HG03139 (cell line): ENCODE data around the gene SHLD1.

Experiments
- ATAC-seq: cut with Tn5 transposase; IDR thresholded peaks from one replicate; pipeline ENCODE4 v1.9.1; 2021; ENCODE audit not compliant: unreplicated experiment

Gene SHLD1

DNA sequence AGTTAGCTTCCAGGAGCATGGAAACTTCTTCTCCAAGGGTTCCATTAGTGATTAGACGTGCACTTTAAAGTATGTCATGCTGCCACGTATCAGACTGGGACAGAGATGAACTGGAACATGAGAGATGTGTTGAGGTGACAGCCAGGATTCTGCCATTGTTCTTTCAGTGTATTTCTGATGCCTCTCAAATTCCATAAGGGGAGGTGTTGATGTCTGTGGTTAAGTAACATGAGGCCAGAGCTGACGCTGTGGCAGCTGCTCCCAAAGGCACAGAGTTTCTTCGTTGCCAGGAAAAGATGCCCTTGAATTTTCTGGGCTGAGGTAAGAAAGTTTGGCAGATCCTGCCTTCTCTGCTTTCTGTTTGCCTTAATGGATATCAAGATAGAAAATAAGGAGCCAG is 136.6 kb downstream of the SHLD1 start:
- ATAC-seq, result no peak

DNA sequence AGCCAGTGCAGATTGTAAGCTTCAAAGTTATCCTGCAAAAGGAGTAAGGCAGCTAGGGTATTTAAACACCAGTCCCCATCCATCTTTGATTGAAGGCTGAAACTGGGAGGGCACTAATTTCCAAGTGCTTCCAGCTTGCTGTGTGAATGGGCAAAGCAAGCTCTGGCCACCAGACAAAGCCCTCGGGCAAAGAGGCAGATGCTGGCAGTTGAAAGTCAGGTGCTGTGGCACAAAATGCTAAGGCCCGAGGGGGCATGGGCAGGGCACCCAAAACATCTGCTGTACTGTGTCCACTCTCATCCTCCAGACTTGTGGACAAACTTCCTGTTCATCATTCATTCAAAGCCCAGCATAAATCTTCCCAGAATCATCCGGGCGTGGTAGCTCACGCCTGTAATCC is 137.2 kb downstream of the SHLD1 start:
- no peak for ATAC-seq

DNA sequence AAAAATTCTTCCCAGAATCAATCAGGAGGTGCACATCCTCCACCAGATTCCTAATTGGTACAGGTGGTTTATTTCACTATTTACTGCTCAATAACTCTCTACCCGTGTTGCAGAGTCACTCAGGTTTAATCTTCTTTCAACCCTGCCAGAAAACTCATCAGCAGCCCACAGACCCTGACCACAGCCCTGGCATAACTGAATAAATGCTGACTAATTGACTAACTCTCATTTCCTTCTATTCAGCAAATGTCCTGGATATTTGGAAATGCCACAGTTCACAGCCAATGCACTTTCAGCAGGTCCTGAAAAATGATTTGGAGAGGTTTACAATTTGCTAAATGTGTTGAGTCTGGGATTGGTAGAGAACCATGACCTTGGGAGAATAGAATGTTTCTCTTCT is 137.8 kb downstream of the SHLD1 start:
- ATAC-seq, result no peak

DNA sequence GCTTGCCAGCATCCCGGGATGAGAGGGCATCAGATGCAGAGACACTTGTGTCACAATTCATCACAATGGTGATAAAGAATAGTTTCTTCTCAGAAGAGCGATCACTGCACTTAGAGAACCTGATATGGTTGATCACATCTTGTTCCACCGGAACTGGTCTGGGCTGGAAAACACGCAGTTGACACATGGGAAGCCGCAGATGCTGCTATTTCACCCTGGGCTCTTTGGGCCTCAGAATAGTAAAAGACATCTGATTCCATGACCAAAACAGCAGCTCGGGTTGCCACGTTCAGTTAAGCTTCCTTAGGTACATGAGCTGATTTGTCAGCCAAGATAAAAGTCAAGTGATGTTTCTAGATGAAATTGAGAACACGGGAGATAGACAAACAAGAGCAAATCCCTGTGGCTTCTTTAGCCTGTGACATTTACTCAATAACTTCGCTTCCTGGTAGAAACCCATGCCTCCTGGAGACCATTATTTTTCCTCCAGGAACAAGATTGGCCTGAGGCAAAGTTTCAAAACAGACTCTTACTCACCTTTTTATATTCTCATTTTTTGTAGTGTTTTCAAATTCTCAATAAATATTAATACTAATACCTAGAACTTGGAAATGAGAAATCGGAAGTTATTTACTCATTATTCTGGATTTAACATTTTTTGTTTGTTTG is 140.7 kb downstream of the SHLD1 start:
- ATAC-seq, result no peak

DNA sequence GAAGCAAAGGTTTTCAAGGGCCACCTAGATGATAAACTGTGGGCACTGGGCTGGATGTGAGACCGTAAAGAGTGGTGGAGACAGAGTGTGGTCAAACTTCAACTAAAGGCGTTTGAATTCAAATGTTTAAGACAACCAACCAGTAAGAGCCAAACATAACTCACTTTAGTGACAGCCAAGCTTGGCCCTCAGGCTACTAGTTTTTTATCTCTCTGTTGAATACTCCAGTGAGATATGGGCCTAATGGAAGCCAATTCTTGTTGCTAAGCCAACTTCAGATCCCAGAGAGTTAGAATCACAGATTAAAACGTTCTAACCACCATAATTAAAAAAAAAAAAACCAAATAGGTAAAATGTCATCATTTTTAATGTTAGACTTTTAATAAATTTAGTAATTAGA is 142.9 kb downstream of the SHLD1 start:
- no peak for ATAC-seq

DNA sequence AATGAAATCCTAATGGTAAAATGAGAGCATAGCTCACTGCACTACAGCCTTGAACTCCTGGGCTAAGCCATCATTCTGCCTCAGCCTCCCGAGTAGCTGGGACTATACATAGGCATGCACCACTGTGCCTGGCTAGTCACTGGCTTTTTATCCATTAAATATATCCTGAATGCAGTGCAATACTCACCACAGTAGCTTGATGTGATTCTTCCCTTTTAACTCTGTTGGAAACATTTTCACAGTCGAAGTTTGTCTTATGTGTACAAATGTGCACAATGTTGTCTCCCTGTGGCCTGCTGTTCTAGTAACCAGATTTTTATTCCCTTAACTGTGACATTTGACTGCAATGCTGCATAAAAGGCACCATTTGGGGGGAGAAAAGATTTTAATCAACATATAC is 143.4 kb downstream of the SHLD1 start:
- no peak for ATAC-seq

DNA sequence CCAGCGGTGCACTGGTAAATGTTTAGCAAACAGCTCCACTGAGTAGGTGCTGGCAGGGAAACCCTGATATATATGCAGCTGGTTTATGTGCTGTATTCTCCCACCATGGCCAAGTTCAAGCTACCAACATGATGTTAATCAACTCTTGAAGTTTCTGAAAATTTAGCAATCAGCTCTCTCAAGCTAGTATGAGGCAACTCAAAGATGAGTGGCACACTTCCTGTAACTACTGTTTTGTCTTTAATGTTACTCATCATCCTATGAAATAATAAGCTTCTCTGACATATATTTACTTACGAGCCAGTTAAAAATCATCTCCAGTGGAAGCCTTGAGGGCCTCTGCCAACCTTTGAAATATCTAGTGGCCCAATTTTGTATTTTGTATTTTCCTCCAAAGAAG is 145.4 kb downstream of the SHLD1 start:
- no peak for ATAC-seq

DNA sequence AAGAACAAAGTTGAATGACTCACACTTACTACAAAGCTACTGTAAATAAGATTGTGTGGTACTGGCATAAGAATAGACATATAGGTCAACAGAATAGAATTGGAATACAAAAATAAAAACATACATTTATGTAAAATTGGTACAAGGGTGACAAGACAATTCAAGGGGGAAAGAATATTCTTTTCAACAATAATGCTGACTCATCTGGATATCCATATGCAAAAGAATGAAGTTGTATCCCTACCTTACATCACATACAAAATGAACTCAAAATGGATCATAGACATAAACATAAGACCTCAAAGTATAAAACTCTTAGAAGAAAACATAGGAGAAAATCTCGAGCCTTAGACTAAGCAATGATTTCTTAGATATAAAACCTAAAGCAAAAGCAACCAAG is 149.2 kb downstream of the SHLD1 start:
- ATAC-seq, result no peak

DNA sequence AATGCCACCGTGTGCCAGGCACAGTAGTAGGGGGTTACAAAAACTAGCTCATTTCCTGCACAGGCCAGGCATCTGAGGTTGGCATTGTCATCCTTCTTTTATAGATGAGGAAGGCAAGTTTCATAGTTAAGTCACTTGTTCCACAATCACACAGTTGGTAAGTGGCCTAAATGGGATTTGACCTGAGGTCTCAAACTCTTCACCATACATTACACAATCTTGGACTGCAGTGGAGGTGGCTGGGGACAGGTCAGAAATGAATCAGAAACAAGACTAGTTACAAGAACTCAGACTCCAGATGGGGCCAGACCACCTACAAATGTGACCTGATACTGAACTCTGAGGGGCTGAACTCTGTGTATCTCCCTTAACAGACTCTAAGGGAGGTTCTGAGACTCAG is 150.7 kb downstream of the SHLD1 start:
- no peak for ATAC-seq

DNA sequence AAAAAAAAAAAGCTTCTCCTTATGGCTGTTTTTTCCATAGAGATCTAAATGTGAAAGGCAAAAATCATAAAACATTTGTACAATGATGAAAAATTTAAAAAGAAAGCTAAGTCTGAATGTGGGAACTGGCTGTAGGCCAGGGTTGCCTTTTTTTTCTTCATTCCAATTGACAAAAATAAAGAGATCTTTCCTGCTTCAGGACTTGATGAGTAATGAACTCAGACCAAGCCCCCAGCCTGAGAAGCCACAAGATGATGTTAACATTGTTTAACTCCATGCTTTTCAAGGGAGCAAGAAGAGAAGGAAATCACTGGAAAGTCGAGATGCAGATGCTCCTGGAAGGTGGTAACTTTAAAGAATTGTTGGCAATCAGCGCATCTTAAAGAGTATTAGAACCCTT is 158.8 kb downstream of the SHLD1 start:
- no peak for ATAC-seq

DNA sequence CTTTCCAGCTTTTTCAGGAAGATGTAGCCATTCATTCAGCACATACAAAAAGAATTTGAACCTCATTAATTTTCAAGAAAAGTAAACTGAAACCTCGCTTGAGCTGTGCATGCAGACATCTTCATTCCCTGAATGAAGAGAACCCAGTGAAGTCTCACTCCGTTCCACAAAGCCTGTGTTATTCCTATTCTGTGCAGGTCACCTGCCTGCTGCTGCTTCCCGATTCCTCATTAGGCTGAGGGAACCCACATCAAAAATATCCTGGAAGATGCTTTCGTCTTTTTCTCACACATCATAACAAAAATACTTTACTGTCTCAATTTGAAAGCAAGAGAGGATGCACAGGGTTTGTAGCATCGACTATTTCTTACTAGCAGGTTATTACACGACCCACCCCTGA is 160.0 kb downstream of the SHLD1 start:
- ATAC-seq, result no peak

DNA sequence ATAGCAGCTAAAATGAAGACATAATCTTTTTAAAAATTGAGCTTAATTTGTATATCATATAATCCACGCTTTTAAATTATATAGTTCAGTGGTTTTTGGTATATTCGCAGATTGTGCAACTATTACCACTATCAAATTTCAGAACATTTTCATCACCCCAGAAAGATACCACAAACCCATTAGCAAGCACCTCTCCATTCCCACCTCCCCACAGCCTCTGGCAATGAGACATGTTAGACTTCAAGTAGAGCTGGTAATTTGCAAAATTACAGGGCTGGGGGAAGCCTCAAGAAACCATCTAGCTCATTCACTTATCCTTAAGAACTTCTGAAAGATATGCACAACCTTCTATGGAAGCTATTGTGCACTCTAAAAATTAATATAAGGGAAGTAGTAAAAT is 163.0 kb downstream of the SHLD1 start:
- no peak for ATAC-seq
